CD4-positive, alpha-beta T cell (primary cell): Measurements from ENCODE around the gene FRRS1L. TPM values are rescaled to one million over a fixed set of nuclear protein-coding genes. Genes with fewer than 3 reads are reported as not detected.

Experiments used
- ATAC-seq: fragments of 200-7000 bp; cut with Tn5 transposase; one replicate; pipeline ENCODE4 v1.10.0; 2022; ENCODE audit warnings: mild to moderate bottlenecking; ENCODE audit not compliant: poor library complexity
- CTCF ChIA-PET: fragments of 350-600 bp; sonication (Branson Sonifier 250); formaldehyde crosslinking; loops from one replicate; lab custom pipeline; 2021; ENCODE audit warnings: antibody characterized with exemption, inconsistent platforms; lab: Charles Lee
- POLR2A ChIA-PET: fragments of 350-600 bp; sonication (Branson Sonifier 250); formaldehyde crosslinking; loops from one replicate; lab custom pipeline; 2021; ENCODE audit warnings: antibody characterized with exemption, inconsistent platforms; lab: Charles Lee
- DNase-seq, 14 experiments: peaks; one replicate each; pipeline ENCODE4 v3.0.0-alpha.2; 2013 to 2020; ENCODE audit warnings: mixed read lengths in 2 of 14
- H3K27ac ChIP-seq, 2 donors: one replicate each; pipeline versions ENCODE4 v1.5.1 to v1.7.0; 2013; ENCODE audit warnings: low read length in 2 of 2, low read depth in 1 of 2, mild to moderate bottlenecking in 1 of 2
- H3K27me3 ChIP-seq, 2 experiments: 1 replicate in 1 of 2; 2 replicates in 1 of 2; pipeline versions ENCODE4 v1.6.1 to v1.7.0; 2013; ENCODE audit warnings: low read length in 2 of 2, control low read depth in 1 of 2, mild to moderate bottlenecking in 1 of 2, moderate library complexity in 1 of 2; ENCODE audit not compliant: insufficient read depth in 2 of 2, control insufficient read depth in 1 of 2
- H3K36me3 ChIP-seq: one replicate; pipeline ENCODE4 v1.6.1; 2013; ENCODE audit warnings: low read length, control low read depth; ENCODE audit not compliant: insufficient read depth
- H3K4me1 ChIP-seq: one replicate; pipeline ENCODE4 v1.6.1; 2013; ENCODE audit warnings: low read length, control low read depth; ENCODE audit not compliant: insufficient read depth
- H3K4me3 ChIP-seq: one replicate; pipeline ENCODE4 v1.5.1; 2013; ENCODE audit warnings: mild to moderate bottlenecking, low read length, moderate library complexity
- H3K9me3 ChIP-seq, 2 experiments: 1 replicate in 1 of 2; 2 replicates in 1 of 2; pipeline versions ENCODE4 v1.6.1 to v1.7.0; 2013; ENCODE audit warnings: low read length in 2 of 2, mild to moderate bottlenecking in 2 of 2, control low read depth in 1 of 2, moderate library complexity in 1 of 2; ENCODE audit not compliant: control insufficient read depth in 1 of 2, insufficient read depth in 1 of 2
- H3K27ac Mint-ChIP-seq: one replicate; pipeline ENCODE4 v1.8.0; 2020; ENCODE audit warnings: mixed read lengths
- H3K27me3 Mint-ChIP-seq: one replicate; pipeline ENCODE4 v1.8.0; 2021; ENCODE audit warnings: mixed read lengths
- H3K36me3 Mint-ChIP-seq: one replicate; pipeline ENCODE4 v1.8.0; 2021; ENCODE audit warnings: low read depth, mixed read lengths
- H3K4me1 Mint-ChIP-seq: one replicate; pipeline ENCODE4 v1.8.0; 2021; ENCODE audit warnings: low read depth, mixed read lengths
- H3K4me3 Mint-ChIP-seq: one replicate; pipeline ENCODE4 v1.8.0; 2020; ENCODE audit warnings: mild to moderate bottlenecking, mixed read lengths
- H3K9me3 Mint-ChIP-seq: one replicate; pipeline ENCODE4 v1.8.0; 2020; ENCODE audit warnings: mixed read lengths
- CTCF ChIP-seq: fragments of 200-600 bp; IDR thresholded peaks from one replicate; pipeline ENCODE4 v1.8.0; 2022; ENCODE audit warnings: antibody characterized with exemption, mild to moderate bottlenecking
- intact Hi-C, 2 experiments: fragments of 100-400 bp; cut with DNase I in 1 of 2; cut with micrococcal nuclease in 1 of 2; formaldehyde crosslinking; loops; one replicate each; pipeline versions ENCODE4 v1.15.1 to v1.9.0; 2023 to 2025; cut with DNase I, micrococcal nuclease
- total RNA-seq, 174 experiments: library from RNA in 2 of 174; stranded (reverse) in 2 of 174; gene quantifications; one replicate each; pipeline ENCODE4 v1.2.3 and lab custom pipeline; 2021 to 2026

The FRRS1L gene
- total RNA-seq, 2 experiments from 2014 or later: not detected

- CTCF ChIA-PET: no interaction called here
- Mint-ChIP-seq H3K4me1 (peaks cover 7% of the 10 kb centered on the region), H3K36me3 (no peaks in the 10 kb centered on the region)
Measured at GRCh38 chr9:109124121-109124520, 42.9 kb downstream of the FRRS1L start.

GRCh38 chr9:109122726-109123621 lies 44.1 kb downstream of the FRRS1L start:
- no peak overlapping the region for H3K4me3 ChIP-seq
- no peak for DNase-seq
- peaks cover 18% of the 10 kb centered on the region for H3K4me1 ChIP-seq
- no peak overlapping the region for H3K27ac ChIP-seq
- no peak for ATAC-seq
- intact Hi-C loops: loop anchor here in 1 of 2 experiments (10.0 kb wide), 1 partner anchor 1838 kb away; the partner anchor contains the start of gene RAD23B
- Mint-ChIP-seq H3K27ac (no peak overlapping the region), H3K9me3 (no peaks in the 10 kb centered on the region), H3K27me3 (no peaks in the 10 kb centered on the region), H3K4me1 (peaks cover 17% of the 10 kb centered on the region), H3K36me3 (peaks cover 9% of the 10 kb centered on the region), H3K4me3 (no peak overlapping the region)
- CTCF ChIA-PET: no interaction called here
- POLR2A ChIA-PET: no interaction called here
- no peaks in the 10 kb centered on the region for H3K27me3 ChIP-seq
- no peak for TF ChIP-seq CTCF
- H3K9me3 ChIP-seq: no peaks in the 10 kb centered on the region
- no peaks in the 10 kb centered on the region for H3K36me3 ChIP-seq

More at GRCh38 chr9:109124121-109124520, 42.9 kb downstream of the FRRS1L start:
- Histone ChIP-seq H3K9me3 (no peaks in the 10 kb centered on the region), H3K4me1 (peaks cover 8% of the 10 kb centered on the region), H3K4me3 (no peak overlapping the region), H3K36me3 (no peaks in the 10 kb centered on the region), H3K27ac (no peak overlapping the region), H3K27me3 (no peaks in the 10 kb centered on the region)
- Mint-ChIP-seq H3K4me3 (no peak overlapping the region), H3K27ac (no peak overlapping the region), H3K9me3 (no peaks in the 10 kb centered on the region), H3K27me3 (no peaks in the 10 kb centered on the region)
- ATAC-seq (no peak), DNase-seq (no peak)
- TF ChIP-seq CTCF: no peak
- POLR2A ChIA-PET: no interaction called here
- intact Hi-C loops: loop anchor here in 1 of 2 experiments (10.0 kb wide), 1 partner anchor 1839 kb away; the partner anchor contains the start of gene RAD23B

GRCh38 chr9:109121232-109121796 lies 45.7 kb downstream of the FRRS1L start:
- ATAC-seq: no peak

More at GRCh38 chr9:109121232-109121796, 45.7 kb downstream of the FRRS1L start:
- intact Hi-C loops: loop anchor here in 1 of 2 experiments (2.0 to 10.0 kb wide), 2 partner anchors 109 to 1837 kb away; partner anchors contain the start of genes CTNNAL1 and RAD23B
- Mint-ChIP-seq H3K4me1 (peaks cover 26% of the 10 kb centered on the region), H3K9me3 (no peaks in the 10 kb centered on the region), H3K27me3 (no peaks in the 10 kb centered on the region), H3K36me3 (peaks cover 17% of the 10 kb centered on the region), H3K27ac (no peak overlapping the region), H3K4me3 (no peak overlapping the region)
- Histone ChIP-seq H3K27ac (no peak overlapping the region), H3K4me3 (no peak overlapping the region), H3K36me3 (no peaks in the 10 kb centered on the region), H3K4me1 (peaks cover 34% of the 10 kb centered on the region), H3K9me3 (no peaks in the 10 kb centered on the region), H3K27me3 (no peaks in the 10 kb centered on the region)
- ChIA-PET CTCF (no interaction called here), POLR2A (interaction anchor here (3.4 kb wide), 1 partner anchor 14 kb away, joined by 10 read pairs; no protein-coding TSS in a partner anchor)
- TF ChIP-seq CTCF: no peak
- no peak for DNase-seq
